Activated CD8-positive, alpha-beta T cell treated with anti-CD3 and anti-CD28 coated beads for 36 hours (primary cell): ENCODE measurements around the gene EYA3. TPM values are rescaled to one million over a fixed set of nuclear protein-coding genes. Genes with fewer than 3 reads are reported as not detected.

ENCODE experiments used
- ATAC-seq: fragments of 200-7000 bp; cut with Tn5 transposase; one replicate; pipeline ENCODE4 v1.10.0; 2021; ENCODE audit warnings: mild to moderate bottlenecking, moderate library complexity
- CTCF ChIA-PET: fragments of 350-600 bp; sonication (Branson Sonifier 250); formaldehyde crosslinking; loops from one replicate; lab custom pipeline; 2021; ENCODE audit warnings: antibody characterized with exemption; lab: Charles Lee
- POLR2A ChIA-PET: fragments of 350-600 bp; sonication (Branson Sonifier 250); formaldehyde crosslinking; loops from one replicate; lab custom pipeline; 2021; ENCODE audit warnings: antibody characterized with exemption; lab: Charles Lee
- DNase-seq: peaks from one replicate; pipeline ENCODE4 v3.0.0-alpha.2; 2020
- H3K27ac Mint-ChIP-seq: one replicate; pipeline ENCODE4 v1.8.0; 2021; ENCODE audit warnings: mild to moderate bottlenecking, mixed read lengths
- H3K27me3 Mint-ChIP-seq: one replicate; pipeline ENCODE4 v1.8.0; 2021; ENCODE audit warnings: mixed read lengths
- H3K36me3 Mint-ChIP-seq: one replicate; pipeline ENCODE4 v1.8.0; 2021; ENCODE audit warnings: low read depth, mixed read lengths
- H3K4me1 Mint-ChIP-seq: one replicate; pipeline ENCODE4 v1.8.0; 2021; ENCODE audit warnings: low read depth, mixed read lengths
- H3K4me3 Mint-ChIP-seq: one replicate; pipeline ENCODE4 v1.8.0; 2021; ENCODE audit warnings: mild to moderate bottlenecking, moderate library complexity, mixed read lengths
- H3K9me3 Mint-ChIP-seq: one replicate; pipeline ENCODE4 v1.8.0; 2021; ENCODE audit warnings: mixed read lengths
- intact Hi-C: fragments of 100-400 bp; cut with micrococcal nuclease; formaldehyde crosslinking; loops from one replicate; pipeline ENCODE4 v1.10.0; 2022
- total RNA-seq, 2 experiments: library from RNA; stranded (reverse); gene quantifications; one replicate each; pipeline ENCODE4 v1.2.3, GENCODE V29; 2021
- TF ChIP-seq, protein P1 (sequence below): fragments of 200-600 bp; IDR thresholded peaks from one replicate; pipeline ENCODE4 v1.8.0; 2022; ENCODE audit warnings: antibody characterized with exemption, mild to moderate bottlenecking

Gene EYA3
- total RNA-seq, 2 experiments from 2014 or later: 34.6 to 34.9 TPM

- Mint-ChIP-seq H3K4me3 (no peak overlapping the region), H3K27me3 (no peaks in the 10 kb centered on the region), H3K4me1 (peaks cover 5% of the 10 kb centered on the region), H3K9me3 (no peaks in the 10 kb centered on the region), H3K27ac (no peak overlapping the region), H3K36me3 (peaks cover 17% of the 10 kb centered on the region)
- ATAC-seq: no peak
- ChIA-PET POLR2A (no interaction called here), CTCF (interaction anchor here (0.8 to 1.7 kb wide), 5 partner anchors 15 to 180 kb away, joined by 3 to 5 read pairs (median 4); no protein-coding TSS in a partner anchor)
- intact Hi-C loops: no loop called here
- no peak for DNase-seq
- TF ChIP-seq, protein P1, sequence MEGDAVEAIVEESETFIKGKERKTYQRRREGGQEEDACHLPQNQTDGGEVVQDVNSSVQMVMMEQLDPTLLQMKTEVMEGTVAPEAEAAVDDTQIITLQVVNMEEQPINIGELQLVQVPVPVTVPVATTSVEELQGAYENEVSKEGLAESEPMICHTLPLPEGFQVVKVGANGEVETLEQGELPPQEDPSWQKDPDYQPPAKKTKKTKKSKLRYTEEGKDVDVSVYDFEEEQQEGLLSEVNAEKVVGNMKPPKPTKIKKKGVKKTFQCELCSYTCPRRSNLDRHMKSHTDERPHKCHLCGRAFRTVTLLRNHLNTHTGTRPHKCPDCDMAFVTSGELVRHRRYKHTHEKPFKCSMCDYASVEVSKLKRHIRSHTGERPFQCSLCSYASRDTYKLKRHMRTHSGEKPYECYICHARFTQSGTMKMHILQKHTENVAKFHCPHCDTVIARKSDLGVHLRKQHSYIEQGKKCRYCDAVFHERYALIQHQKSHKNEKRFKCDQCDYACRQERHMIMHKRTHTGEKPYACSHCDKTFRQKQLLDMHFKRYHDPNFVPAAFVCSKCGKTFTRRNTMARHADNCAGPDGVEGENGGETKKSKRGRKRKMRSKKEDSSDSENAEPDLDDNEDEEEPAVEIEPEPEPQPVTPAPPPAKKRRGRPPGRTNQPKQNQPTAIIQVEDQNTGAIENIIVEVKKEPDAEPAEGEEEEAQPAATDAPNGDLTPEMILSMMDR: no peak
These were observed 51.2 kb downstream of the EYA3 start for GRCh38 chr1:28037206-28037605.

GRCh38 chr1:28036431-28036830 lies 52.0 kb downstream of the EYA3 start:
- POLR2A ChIA-PET: no interaction called here
- H3K4me3 Mint-ChIP-seq: no peak overlapping the region
- no peak overlapping the region for H3K27ac Mint-ChIP-seq
- CTCF ChIA-PET: interaction anchor here (1.2 kb wide), 1 partner anchor 14 kb away, joined by 4 read pairs; no protein-coding TSS in a partner anchor
- no peaks in the 10 kb centered on the region for H3K27me3 Mint-ChIP-seq
- DNase-seq (no peak), ATAC-seq (no peak)
- TF ChIP-seq, protein P1: no peak
- intact Hi-C loops: no loop called here
- peaks cover 13% of the 10 kb centered on the region for H3K36me3 Mint-ChIP-seq
- H3K4me1 Mint-ChIP-seq: peaks cover 5% of the 10 kb centered on the region
- no peaks in the 10 kb centered on the region for H3K9me3 Mint-ChIP-seq

DNA sequence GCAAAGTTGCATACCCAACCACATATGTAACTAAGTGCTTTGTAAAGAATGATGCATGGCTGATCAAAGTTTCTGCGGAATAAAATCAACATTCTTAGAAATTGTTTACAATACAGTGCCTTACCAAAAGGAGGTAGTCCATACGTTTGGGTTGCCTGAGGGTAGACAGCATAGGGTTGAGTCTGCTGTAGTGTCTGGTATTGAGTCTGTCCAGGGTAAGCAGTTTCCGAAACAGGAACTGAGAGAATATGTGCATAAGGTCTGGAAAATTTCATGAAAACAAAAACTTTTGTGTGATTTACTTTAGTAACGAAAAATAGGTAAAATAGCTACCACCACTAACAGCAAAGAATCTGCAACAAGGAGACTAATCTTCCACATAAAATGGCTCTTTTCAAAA lies 53.0 kb downstream of the EYA3 start:
- no peak overlapping the region for H3K4me3 Mint-ChIP-seq
- no peaks in the 10 kb centered on the region for H3K9me3 Mint-ChIP-seq
- intact Hi-C loops: no loop called here
- H3K27me3 Mint-ChIP-seq: no peaks in the 10 kb centered on the region
- peaks cover 13% of the 10 kb centered on the region for H3K36me3 Mint-ChIP-seq
- ATAC-seq: no peak
- DNase-seq: no peak
- TF ChIP-seq, protein P1: no peak
- CTCF ChIA-PET: no interaction called here
- H3K27ac Mint-ChIP-seq: no peak overlapping the region
- peaks cover 5% of the 10 kb centered on the region for H3K4me1 Mint-ChIP-seq
- POLR2A ChIA-PET: no interaction called here

- H3K27ac Mint-ChIP-seq: no peak overlapping the region
- TF ChIP-seq, protein P1: no peak
- ATAC-seq: no peak
- no peaks in the 10 kb centered on the region for H3K27me3 Mint-ChIP-seq
- ChIA-PET CTCF (interaction anchor here (1.3 kb wide), 1 partner anchor 177 kb away, joined by 6 read pairs; no protein-coding TSS in a partner anchor), POLR2A (no interaction called here)
- H3K4me3 Mint-ChIP-seq: no peak overlapping the region
- DNase-seq: no peak
- intact Hi-C loops: no loop called here
- peaks cover 7% of the 10 kb centered on the region for H3K4me1 Mint-ChIP-seq
- H3K9me3 Mint-ChIP-seq: no peaks in the 10 kb centered on the region
- peaks cover 8% of the 10 kb centered on the region for H3K36me3 Mint-ChIP-seq
These were observed 56.1 kb downstream of the EYA3 start for GRCh38 chr1:28032281-28032680.

DNA sequence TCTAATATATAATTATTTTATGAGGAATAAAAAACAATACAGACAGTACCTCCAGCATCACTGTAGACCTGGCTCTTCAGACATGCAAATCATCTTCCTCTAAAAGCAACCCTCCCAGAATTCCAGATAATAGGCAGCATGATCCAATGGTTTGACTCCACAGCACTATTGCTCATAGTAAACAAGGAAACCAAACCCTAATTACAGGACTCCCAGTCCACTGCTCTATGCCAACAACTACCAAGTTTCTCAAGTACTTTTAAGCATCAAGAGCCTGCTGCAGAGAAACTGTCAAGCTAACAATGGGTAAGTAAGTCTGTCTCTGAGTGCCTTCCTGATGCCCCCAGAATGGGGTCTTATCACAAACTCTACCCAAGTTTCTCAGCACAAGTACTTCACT lies 57.2 kb downstream of the EYA3 start:
- Mint-ChIP-seq H3K27me3 (no peaks in the 10 kb centered on the region), H3K27ac (no peak overlapping the region), H3K36me3 (peaks cover 8% of the 10 kb centered on the region), H3K9me3 (no peaks in the 10 kb centered on the region), H3K4me3 (no peak overlapping the region), H3K4me1 (peaks cover 8% of the 10 kb centered on the region)
- no peak for ATAC-seq
- ChIA-PET POLR2A (interaction anchor here (0.5 kb wide), 1 partner anchor 355 kb away, joined by 4 read pairs; no protein-coding TSS in a partner anchor), CTCF (no interaction called here)
- intact Hi-C loops: no loop called here
- TF ChIP-seq, protein P1: no peak
- no peak for DNase-seq
